ENCODE results near the gene SH3RF2.
"Not testable (repeated sequence)": the region's sequence is repeated elsewhere in the genome, so short reads cannot be mapped to it uniquely, and the experiment has no call there.

SH3RF2 gene

GRCh38 chr5:145954140-145954539 is 17.8 kb downstream of the SH3RF2 start:
- not testable (repeated sequence) for DNase-seq

- no peak for DNase-seq
These were observed 21.0 kb downstream of the SH3RF2 start for GRCh38 chr5:145957388-145957787.

GRCh38 chr5:145958436-145958835 is 22.1 kb downstream of the SH3RF2 start:
- no peak for DNase-seq

- no peak for DNase-seq
These were observed 23.8 kb downstream of the SH3RF2 start for GRCh38 chr5:145960166-145960565.

GRCh38 chr5:145960848-145961600 is 24.6 kb downstream of the SH3RF2 start:
- peak; percentile 54 for DNase-seq

- DNase-seq = no peak
These were observed 25.6 kb downstream of the SH3RF2 start for GRCh38 chr5:145962001-145962400.

GRCh38 chr5:145964008-145964407 is 27.6 kb downstream of the SH3RF2 start:
- DNase-seq = not testable (repeated sequence)

- DNase-seq = no peak
These were observed 29.4 kb downstream of the SH3RF2 start for GRCh38 chr5:145965804-145966203.

- no peak for DNase-seq
These were observed 30.9 kb downstream of the SH3RF2 start for GRCh38 chr5:145967296-145967695.

- DNase-seq = no peak
These were observed 32.8 kb downstream of the SH3RF2 start for GRCh38 chr5:145968970-145969713.

- DNase-seq = no peak
These were observed 33.3 kb downstream of the SH3RF2 start for GRCh38 chr5:145969714-145970092.

- no peak for DNase-seq
These were observed 34.7 kb downstream of the SH3RF2 start for GRCh38 chr5:145971108-145971507.

- no peak for DNase-seq
These were observed 35.3 kb downstream of the SH3RF2 start for GRCh38 chr5:145971701-145972100.

- no peak for DNase-seq
These were observed 38.6 kb downstream of the SH3RF2 start for GRCh38 chr5:145975001-145975360.

- DNase-seq = peak; percentile 89
These were observed 39.1 kb downstream of the SH3RF2 start for GRCh38 chr5:145975361-145976066.

- DNase-seq = peak; percentile 54
These were observed 40.2 kb downstream of the SH3RF2 start for GRCh38 chr5:145976431-145977155.

GRCh38 chr5:145978171-145978570 is 41.8 kb downstream of the SH3RF2 start:
- DNase-seq = no peak

- no peak for DNase-seq
These were observed 42.3 kb downstream of the SH3RF2 start for GRCh38 chr5:145978708-145979107.

GRCh38 chr5:145979270-145980223 is 43.2 kb downstream of the SH3RF2 start:
- DNase-seq = no peak

GRCh38 chr5:145980259-145980658 is 43.9 kb downstream of the SH3RF2 start:
- DNase-seq = peak; percentile 32

GRCh38 chr5:145980718-145981117 is 44.3 kb downstream of the SH3RF2 start:
- no peak for DNase-seq

Measured in fibroblast of skin of right biceps (primary cell).